Measurements from ENCODE around the gene AFAP1L2. TPM values are rescaled to one million over a fixed set of nuclear protein-coding genes. Genes with fewer than 3 reads are reported as not detected.

The AFAP1L2 gene
- polyA plus RNA-seq, 1 donor from 2014 or later = 0.88 TPM

DNA sequence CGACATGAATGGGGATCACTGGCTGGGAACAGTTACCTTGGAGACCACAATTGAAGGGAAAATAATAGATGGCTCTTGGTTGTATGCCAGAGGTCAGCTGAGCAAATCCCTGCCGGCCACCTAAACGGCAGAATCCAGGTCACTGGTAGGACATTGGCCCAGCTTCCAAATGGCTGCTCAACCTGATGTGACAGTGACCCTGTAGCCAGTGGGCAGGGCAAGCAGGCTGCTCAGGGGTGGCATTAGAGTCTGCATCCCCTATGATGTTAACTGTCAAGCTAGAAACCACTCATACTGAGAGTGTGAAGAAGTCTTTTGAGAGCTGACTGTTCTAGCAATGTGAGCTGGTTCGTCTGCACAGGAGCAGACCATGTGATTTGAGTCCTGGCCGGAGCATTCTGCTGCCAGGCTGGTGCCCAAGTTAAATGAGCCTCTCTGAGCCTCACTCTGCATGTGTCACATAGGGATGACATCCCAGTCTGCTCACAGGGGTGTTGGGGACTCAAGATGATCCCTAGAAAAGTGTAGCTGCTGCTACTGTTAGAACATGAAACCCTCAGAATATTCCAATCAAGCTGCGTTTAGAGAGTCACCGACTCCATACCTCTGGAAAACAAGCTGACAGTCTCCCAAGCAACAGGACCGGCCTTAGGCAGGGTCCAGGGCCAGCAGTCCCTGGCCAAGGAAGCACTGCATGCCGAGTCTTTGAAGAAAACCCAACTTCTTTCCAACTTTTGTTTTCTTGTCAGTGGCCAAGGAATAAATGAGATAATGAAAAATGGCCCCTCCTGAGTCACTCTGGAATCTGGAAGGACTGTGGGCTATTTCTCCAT, 95.6 kb downstream of the AFAP1L2 start:
- TF ChIP-seq EP300 (conservative IDR thresholded peaks at IDR 0.05; ENCODE audit: poor library complexity, severe bottlenecking) = no peak
- TF ChIP-seq TAF1 (IDR thresholded peaks at IDR 0.05; ENCODE audit: low read depth) = no peak
- no peak for TF ChIP-seq MXI1 (conservative IDR thresholded peaks at IDR 0.05; ENCODE audit: poor library complexity, severe bottlenecking)
- TF ChIP-seq POLR2AphosphoS5 (IDR thresholded peaks at IDR 0.05) = no peak
- TF ChIP-seq RAD21 (conservative IDR thresholded peaks at IDR 0.05) = no peak
- no peaks in the 10 kb centered on the region for H3K9me3 ChIP-seq (ENCODE audit: low read length)
- no peaks in the 10 kb centered on the region for H3K9me2 ChIP-seq (ENCODE audit: insufficient read depth, low read length)
- no peak overlapping the region for H3K27ac ChIP-seq (ENCODE audit: low read length)
- H3K36me3 ChIP-seq (ENCODE audit: insufficient read depth, low read length) = no peaks in the 10 kb centered on the region
- no peaks in the 10 kb centered on the region for H4K20me1 ChIP-seq (ENCODE audit: insufficient read depth)
- H3K79me2 ChIP-seq (replicated peaks; ENCODE audit: insufficient read depth, low read length) = no peaks in the 10 kb centered on the region
- H3F3A ChIP-seq (ENCODE audit: insufficient read depth, low read length, poor library complexity, severe bottlenecking) = peaks cover 4% of the 10 kb centered on the region
- no peak overlapping the region for H3K9ac ChIP-seq (ENCODE audit: low read length)
- no peaks in the 10 kb centered on the region for H3K27me3 ChIP-seq (ENCODE audit: insufficient read depth, low read depth, low read length)
- no peak overlapping the region for H3K4me2 ChIP-seq (ENCODE audit: low read length)
- no peak overlapping the region for H3K4me3 ChIP-seq (ENCODE audit: low read length)
- H2AFZ ChIP-seq (ENCODE audit: low read depth, low read length) = no peak overlapping the region

DNA sequence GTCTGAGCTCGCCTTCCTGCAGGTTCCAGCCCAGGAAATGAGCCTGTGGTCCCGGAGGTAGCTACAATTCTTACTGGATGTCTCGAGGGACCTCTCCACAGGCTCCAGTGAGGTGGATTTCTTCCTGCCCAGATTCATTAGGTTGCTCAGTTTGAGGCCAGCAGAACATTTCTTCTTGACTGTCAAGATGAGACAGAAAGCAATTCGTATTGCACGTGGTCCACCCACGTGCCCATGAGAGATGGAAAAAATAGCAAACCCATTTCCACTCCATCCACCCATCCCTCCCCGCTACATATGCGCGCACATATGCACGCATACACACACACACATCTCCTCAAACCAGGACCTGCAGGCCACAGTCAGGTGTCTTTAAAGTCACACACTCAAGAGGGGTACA, 96.6 kb downstream of the AFAP1L2 start:
- no peak overlapping the region for H3K4me2 ChIP-seq (ENCODE audit: low read length)
- TF ChIP-seq, protein P1, sequence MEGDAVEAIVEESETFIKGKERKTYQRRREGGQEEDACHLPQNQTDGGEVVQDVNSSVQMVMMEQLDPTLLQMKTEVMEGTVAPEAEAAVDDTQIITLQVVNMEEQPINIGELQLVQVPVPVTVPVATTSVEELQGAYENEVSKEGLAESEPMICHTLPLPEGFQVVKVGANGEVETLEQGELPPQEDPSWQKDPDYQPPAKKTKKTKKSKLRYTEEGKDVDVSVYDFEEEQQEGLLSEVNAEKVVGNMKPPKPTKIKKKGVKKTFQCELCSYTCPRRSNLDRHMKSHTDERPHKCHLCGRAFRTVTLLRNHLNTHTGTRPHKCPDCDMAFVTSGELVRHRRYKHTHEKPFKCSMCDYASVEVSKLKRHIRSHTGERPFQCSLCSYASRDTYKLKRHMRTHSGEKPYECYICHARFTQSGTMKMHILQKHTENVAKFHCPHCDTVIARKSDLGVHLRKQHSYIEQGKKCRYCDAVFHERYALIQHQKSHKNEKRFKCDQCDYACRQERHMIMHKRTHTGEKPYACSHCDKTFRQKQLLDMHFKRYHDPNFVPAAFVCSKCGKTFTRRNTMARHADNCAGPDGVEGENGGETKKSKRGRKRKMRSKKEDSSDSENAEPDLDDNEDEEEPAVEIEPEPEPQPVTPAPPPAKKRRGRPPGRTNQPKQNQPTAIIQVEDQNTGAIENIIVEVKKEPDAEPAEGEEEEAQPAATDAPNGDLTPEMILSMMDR (IDR thresholded peaks at IDR 0.05; ENCODE audit: poor library complexity, severe bottlenecking) = no peak
- TF ChIP-seq, protein P2, sequence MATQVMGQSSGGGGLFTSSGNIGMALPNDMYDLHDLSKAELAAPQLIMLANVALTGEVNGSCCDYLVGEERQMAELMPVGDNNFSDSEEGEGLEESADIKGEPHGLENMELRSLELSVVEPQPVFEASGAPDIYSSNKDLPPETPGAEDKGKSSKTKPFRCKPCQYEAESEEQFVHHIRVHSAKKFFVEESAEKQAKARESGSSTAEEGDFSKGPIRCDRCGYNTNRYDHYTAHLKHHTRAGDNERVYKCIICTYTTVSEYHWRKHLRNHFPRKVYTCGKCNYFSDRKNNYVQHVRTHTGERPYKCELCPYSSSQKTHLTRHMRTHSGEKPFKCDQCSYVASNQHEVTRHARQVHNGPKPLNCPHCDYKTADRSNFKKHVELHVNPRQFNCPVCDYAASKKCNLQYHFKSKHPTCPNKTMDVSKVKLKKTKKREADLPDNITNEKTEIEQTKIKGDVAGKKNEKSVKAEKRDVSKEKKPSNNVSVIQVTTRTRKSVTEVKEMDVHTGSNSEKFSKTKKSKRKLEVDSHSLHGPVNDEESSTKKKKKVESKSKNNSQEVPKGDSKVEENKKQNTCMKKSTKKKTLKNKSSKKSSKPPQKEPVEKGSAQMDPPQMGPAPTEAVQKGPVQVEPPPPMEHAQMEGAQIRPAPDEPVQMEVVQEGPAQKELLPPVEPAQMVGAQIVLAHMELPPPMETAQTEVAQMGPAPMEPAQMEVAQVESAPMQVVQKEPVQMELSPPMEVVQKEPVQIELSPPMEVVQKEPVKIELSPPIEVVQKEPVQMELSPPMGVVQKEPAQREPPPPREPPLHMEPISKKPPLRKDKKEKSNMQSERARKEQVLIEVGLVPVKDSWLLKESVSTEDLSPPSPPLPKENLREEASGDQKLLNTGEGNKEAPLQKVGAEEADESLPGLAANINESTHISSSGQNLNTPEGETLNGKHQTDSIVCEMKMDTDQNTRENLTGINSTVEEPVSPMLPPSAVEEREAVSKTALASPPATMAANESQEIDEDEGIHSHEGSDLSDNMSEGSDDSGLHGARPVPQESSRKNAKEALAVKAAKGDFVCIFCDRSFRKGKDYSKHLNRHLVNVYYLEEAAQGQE (IDR thresholded peaks at IDR 0.05; ENCODE audit: borderline replicate concordance) = no peak
- TF ChIP-seq TAF1 (IDR thresholded peaks at IDR 0.05; ENCODE audit: low read depth) = no peak
- no peaks in the 10 kb centered on the region for H3K36me3 ChIP-seq (ENCODE audit: insufficient read depth, low read length)
- no peaks in the 10 kb centered on the region for H3K9me3 ChIP-seq (ENCODE audit: low read length)
- no peaks in the 10 kb centered on the region for H3K27me3 ChIP-seq (ENCODE audit: insufficient read depth, low read depth, low read length)
- H3K27ac ChIP-seq (ENCODE audit: low read length) = no peak overlapping the region
- H4K20me1 ChIP-seq (ENCODE audit: insufficient read depth) = no peaks in the 10 kb centered on the region
- no peak overlapping the region for H2AFZ ChIP-seq (ENCODE audit: low read depth, low read length)
- no peak overlapping the region for H3K9ac ChIP-seq (ENCODE audit: low read length)
- H3K9me2 ChIP-seq (ENCODE audit: insufficient read depth, low read length) = no peaks in the 10 kb centered on the region
- no peaks in the 10 kb centered on the region for H3K79me2 ChIP-seq (replicated peaks; ENCODE audit: insufficient read depth, low read length)
- H3K4me3 ChIP-seq (ENCODE audit: low read length) = no peak overlapping the region
- H3F3A ChIP-seq (ENCODE audit: insufficient read depth, low read length, poor library complexity, severe bottlenecking) = peaks cover 4% of the 10 kb centered on the region

Data from neural cell (in vitro differentiated cells).